Colonic mucosa (tissue), 4 donors: ENCODE measurements around the gene ATXN1. TPM values are rescaled to one million over a fixed set of nuclear protein-coding genes. Genes with fewer than 3 reads are reported as not detected.

Experiments used
- DNase-seq: peaks from one replicate; pipeline ENCODE4 v3.0.0-alpha.2; 2020
- H3K27ac ChIP-seq: fragments of 200-600 bp; one replicate; pipeline ENCODE4 v1.8.0; 2021
- H3K27me3 ChIP-seq: fragments of 200-600 bp; one replicate; pipeline ENCODE4 v1.8.0; 2021
- H3K36me3 ChIP-seq: fragments of 200-600 bp; one replicate; pipeline ENCODE4 v1.8.0; 2021
- H3K4me1 ChIP-seq: fragments of 200-600 bp; one replicate; pipeline ENCODE4 v1.8.0; 2021; ENCODE audit warnings: mild to moderate bottlenecking
- H3K4me3 ChIP-seq: fragments of 200-600 bp; one replicate; pipeline ENCODE4 v1.8.0; 2021
- H3K9ac ChIP-seq, 2 donors: one replicate each; pipeline ENCODE4 v1.7.0; 2013; ENCODE audit warnings: control low read depth in 2 of 2, low read depth in 2 of 2, low read length in 2 of 2
- H3K9me3 ChIP-seq: fragments of 200-600 bp; one replicate; pipeline ENCODE4 v1.8.0; 2021
- intact Hi-C: fragments of 100-400 bp; cut with DNase I; formaldehyde crosslinking; loops from one replicate; pipeline ENCODE4 v1.14.1; 2022
- total RNA-seq, 2 donors: library from RNA; stranded (reverse); fragmentation: NEBNext Ultra II Directional in 1 of 2; extraction: Animal tissue kit (Norgen Biotek cat#: 25700) in 1 of 2; gene quantifications; one replicate each; pipeline ENCODE4 v1.2.1, GENCODE V29; 2021
- TF ChIP-seq, protein P1 (sequence below): fragments of 200-600 bp; IDR thresholded peaks from one replicate; pipeline ENCODE4 v1.8.0; 2022; ENCODE audit warnings: antibody characterized with exemption, mild to moderate bottlenecking
- donor health status: healthy.
- donor health status: DM: no; HTN: no; CAD: no.
- donor health status: DM: no; HTN: no; CAD: no.

ATXN1 gene
- total RNA-seq, 2 donors from 2014 or later: 24.5 to 41.9 TPM

DNA sequence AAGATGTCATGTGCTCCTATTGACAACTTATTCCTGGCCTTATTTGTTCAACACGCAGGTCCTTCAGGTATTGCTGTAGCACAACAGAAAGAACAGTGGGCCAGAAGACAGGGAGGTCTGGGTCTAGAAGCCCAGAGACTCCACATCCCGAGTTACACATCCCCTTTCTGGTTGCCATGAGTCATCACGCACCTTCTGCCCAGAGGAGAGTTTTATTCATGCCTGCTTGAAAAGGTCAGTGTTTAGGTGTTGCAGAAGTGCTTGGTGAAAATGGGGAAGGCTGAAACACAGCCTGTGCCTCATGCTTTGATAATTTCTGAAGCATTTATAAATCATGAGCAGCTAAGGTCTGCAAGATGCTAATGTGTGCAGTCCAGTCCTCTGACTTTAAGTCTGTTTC, 266.5 kb downstream of the ATXN1 start:
- no peak overlapping the region for H3K9ac ChIP-seq
- no peak for DNase-seq
- no peak overlapping the region for H3K27ac ChIP-seq
- intact Hi-C loops: no loop called here
- no peaks in the 10 kb centered on the region for H3K9me3 ChIP-seq
- no peak overlapping the region for H3K4me3 ChIP-seq
- no peaks in the 10 kb centered on the region for H3K27me3 ChIP-seq
- H3K36me3 ChIP-seq: no peaks in the 10 kb centered on the region
- H3K4me1 ChIP-seq: no peaks in the 10 kb centered on the region
- TF ChIP-seq, protein P1, sequence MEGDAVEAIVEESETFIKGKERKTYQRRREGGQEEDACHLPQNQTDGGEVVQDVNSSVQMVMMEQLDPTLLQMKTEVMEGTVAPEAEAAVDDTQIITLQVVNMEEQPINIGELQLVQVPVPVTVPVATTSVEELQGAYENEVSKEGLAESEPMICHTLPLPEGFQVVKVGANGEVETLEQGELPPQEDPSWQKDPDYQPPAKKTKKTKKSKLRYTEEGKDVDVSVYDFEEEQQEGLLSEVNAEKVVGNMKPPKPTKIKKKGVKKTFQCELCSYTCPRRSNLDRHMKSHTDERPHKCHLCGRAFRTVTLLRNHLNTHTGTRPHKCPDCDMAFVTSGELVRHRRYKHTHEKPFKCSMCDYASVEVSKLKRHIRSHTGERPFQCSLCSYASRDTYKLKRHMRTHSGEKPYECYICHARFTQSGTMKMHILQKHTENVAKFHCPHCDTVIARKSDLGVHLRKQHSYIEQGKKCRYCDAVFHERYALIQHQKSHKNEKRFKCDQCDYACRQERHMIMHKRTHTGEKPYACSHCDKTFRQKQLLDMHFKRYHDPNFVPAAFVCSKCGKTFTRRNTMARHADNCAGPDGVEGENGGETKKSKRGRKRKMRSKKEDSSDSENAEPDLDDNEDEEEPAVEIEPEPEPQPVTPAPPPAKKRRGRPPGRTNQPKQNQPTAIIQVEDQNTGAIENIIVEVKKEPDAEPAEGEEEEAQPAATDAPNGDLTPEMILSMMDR: no peak

DNA sequence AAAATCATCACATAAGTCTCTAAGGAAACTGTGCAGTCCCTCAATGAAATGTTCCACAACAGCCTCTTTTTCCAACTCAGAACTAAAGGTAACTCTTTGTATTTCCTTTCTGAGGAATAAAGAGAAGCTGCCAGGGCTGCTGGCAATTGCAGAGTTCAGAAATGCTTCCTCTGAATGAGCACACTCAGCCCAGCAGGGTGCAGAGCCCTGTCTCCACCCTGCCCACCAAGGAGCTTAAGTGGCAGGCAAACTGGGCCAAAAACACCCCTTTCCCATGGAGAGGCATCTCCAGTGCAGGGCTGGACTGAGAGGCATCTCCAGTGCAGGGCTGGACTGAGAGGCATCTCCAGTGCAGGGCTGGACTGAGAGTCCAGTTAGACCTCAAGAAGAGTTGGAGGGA, 267.5 kb downstream of the ATXN1 start:
- intact Hi-C loops: no loop called here
- no peaks in the 10 kb centered on the region for H3K36me3 ChIP-seq

DNA sequence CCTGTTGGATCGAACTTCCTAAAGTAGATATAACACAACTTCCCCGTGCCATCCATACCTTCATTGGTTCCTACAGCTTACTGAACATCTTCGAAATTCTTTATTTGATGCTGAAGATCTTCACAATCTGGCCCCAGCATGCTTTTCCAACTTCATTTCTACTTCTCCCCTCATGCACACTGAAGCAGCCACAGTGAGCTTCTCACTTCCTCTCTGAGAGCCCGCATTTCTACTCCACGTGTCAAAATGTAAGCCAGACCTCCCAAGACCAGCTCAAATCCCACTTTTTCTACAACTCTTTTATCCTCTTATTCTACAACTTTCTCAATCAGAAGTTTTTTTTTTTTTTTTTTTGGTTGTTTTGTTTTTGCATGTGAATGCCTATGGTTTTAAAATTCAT, 268.1 kb downstream of the ATXN1 start:
- Histone ChIP-seq H3K4me1 (no peaks in the 10 kb centered on the region), H3K9ac (no peak overlapping the region), H3K9me3 (no peaks in the 10 kb centered on the region), H3K27ac (no peak overlapping the region), H3K36me3 (no peaks in the 10 kb centered on the region), H3K4me3 (no peak overlapping the region), H3K27me3 (no peaks in the 10 kb centered on the region)
- intact Hi-C loops: no loop called here
- TF ChIP-seq, protein P1: no peak
- DNase-seq: no peak

More for the DNA sequence above, 267.5 kb downstream of the ATXN1 start:
- Histone ChIP-seq H3K27ac (no peak overlapping the region), H3K27me3 (no peaks in the 10 kb centered on the region), H3K4me1 (no peaks in the 10 kb centered on the region), H3K4me3 (no peak overlapping the region), H3K9ac (no peak overlapping the region), H3K9me3 (no peaks in the 10 kb centered on the region)
- TF ChIP-seq, protein P1: no peak
- no peak for DNase-seq

DNA sequence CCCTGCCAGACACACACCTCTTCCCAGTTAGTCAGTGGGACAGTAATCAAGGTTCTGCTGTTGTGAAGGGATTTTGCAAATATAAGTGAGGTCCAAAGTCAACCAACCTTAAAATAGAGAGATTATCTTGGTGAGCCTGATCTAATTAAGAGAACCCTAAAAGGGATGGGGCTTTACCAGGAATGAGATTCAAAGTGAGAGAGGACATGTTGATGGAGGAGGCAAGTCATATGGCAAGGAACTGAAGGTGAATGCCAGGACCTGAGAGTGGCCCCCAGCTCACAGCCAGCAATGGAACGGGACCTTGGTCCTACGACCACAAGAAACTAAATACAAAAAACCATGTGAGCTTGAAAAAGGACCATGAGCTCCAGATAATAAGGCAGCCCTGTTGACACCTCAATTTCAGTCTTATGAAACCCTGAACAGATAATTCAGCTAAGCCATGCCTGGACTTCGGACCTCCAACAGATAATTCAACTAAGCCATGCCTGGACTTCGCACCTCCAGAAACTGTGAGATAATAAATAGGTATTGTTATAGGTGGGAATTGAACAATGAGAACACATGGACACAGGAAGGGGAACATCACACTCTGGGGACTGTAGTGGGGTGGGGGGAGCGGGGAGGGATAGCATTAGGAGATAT, 269.5 kb downstream of the ATXN1 start:
- no peak overlapping the region for H3K27ac ChIP-seq
- H3K36me3 ChIP-seq: no peaks in the 10 kb centered on the region
- DNase-seq: no peak
- H3K4me3 ChIP-seq: no peak overlapping the region
- intact Hi-C loops: no loop called here
- H3K27me3 ChIP-seq: no peaks in the 10 kb centered on the region
- H3K9me3 ChIP-seq: no peaks in the 10 kb centered on the region
- H3K4me1 ChIP-seq: no peaks in the 10 kb centered on the region
- H3K9ac ChIP-seq: no peak overlapping the region
- TF ChIP-seq, protein P1: no peak

DNA sequence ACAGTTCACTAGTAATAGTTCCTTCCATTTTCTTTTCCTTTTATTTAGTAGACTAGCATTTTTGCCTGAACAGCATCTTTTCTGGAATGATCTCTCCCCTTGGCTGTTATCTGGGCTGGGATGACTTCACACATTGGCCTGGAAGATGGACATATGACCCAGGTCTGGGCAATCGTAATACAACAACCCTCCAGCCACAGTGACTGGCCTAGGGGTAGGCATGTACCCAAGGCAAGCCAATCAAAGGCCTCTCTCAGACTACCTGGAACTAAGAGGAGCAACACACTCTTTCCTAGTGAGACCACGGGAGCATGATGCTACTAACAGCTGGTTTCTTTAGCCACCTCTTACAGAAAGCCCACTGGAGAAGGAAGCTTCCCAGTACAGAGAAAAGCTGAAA, 270.6 kb downstream of the ATXN1 start:
- Histone ChIP-seq H3K27ac (no peak overlapping the region), H3K27me3 (no peaks in the 10 kb centered on the region), H3K9me3 (no peaks in the 10 kb centered on the region), H3K36me3 (no peaks in the 10 kb centered on the region), H3K4me3 (no peak overlapping the region), H3K4me1 (no peaks in the 10 kb centered on the region), H3K9ac (no peak overlapping the region)
- intact Hi-C loops: no loop called here
- TF ChIP-seq, protein P1: no peak
- DNase-seq: no peak
